GM06990 (cell line): ENCODE measurements around the gene FANCD2.

Experiments used
- DNase-seq: peaks from one replicate; pipeline ENCODE4 v3.0.0-alpha.2; 2011; ENCODE audit not compliant: insufficient read length; ENCODE audit errors: extremely low read depth
- H3K27me3 ChIP-seq: replicated peaks from 2 replicates; pipeline ENCODE4 v1.6.0; 2011; ENCODE audit warnings: low read length; ENCODE audit not compliant: control insufficient read depth, insufficient read depth
- H3K36me3 ChIP-seq: 2 replicates; pipeline ENCODE4 v1.5.1; 2011; ENCODE audit warnings: low read length; ENCODE audit not compliant: control insufficient read depth, insufficient read depth
- H3K4me3 ChIP-seq: replicated peaks from 2 replicates; pipeline ENCODE4 v1.5.1; 2011; ENCODE audit warnings: low read depth, mild to moderate bottlenecking, control low read depth, low read length
- TF ChIP-seq, protein P1 (sequence below): IDR thresholded peaks from 2 replicates; pipeline ENCODE4 v1.5.1; 2011; ENCODE audit warnings: low read length, control low read depth, mild to moderate bottlenecking, inconsistent platforms; ENCODE audit not compliant: insufficient read depth, poor library complexity, severe bottlenecking

FANCD2 gene

GRCh38 chr3:10108091-10108490, 81.9 kb downstream of the FANCD2 start, which contains the start of gene FANCD2OS:
TSS of gene FANCD2OS (minus strand) at chr3:10108255. CDS start at chr3:10104774, 3,481 bp downstream.
- Histone ChIP-seq H3K4me3 (no peak within 1 kb of the TSS), H3K27me3 (no peaks in the 10 kb centered on the region), H3K36me3 (no peaks in the 10 kb centered on the region; the same call in 1 of the 2 replicates)
- no peak for DNase-seq
- TF ChIP-seq, protein P1, sequence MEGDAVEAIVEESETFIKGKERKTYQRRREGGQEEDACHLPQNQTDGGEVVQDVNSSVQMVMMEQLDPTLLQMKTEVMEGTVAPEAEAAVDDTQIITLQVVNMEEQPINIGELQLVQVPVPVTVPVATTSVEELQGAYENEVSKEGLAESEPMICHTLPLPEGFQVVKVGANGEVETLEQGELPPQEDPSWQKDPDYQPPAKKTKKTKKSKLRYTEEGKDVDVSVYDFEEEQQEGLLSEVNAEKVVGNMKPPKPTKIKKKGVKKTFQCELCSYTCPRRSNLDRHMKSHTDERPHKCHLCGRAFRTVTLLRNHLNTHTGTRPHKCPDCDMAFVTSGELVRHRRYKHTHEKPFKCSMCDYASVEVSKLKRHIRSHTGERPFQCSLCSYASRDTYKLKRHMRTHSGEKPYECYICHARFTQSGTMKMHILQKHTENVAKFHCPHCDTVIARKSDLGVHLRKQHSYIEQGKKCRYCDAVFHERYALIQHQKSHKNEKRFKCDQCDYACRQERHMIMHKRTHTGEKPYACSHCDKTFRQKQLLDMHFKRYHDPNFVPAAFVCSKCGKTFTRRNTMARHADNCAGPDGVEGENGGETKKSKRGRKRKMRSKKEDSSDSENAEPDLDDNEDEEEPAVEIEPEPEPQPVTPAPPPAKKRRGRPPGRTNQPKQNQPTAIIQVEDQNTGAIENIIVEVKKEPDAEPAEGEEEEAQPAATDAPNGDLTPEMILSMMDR, result no peak

- no peaks in the 10 kb centered on the region for H3K27me3 ChIP-seq
- TF ChIP-seq, protein P1, result no peak
- DNase-seq, result peak; percentile 97
Measured at GRCh38 chr3:10115326-10116137, 89.3 kb downstream of the FANCD2 start, which contains the start of gene BRK1. TSS of gene BRK1 (plus strand) at chr3:10115675. CDS start at chr3:10115702, 27 bp downstream.

DNA sequence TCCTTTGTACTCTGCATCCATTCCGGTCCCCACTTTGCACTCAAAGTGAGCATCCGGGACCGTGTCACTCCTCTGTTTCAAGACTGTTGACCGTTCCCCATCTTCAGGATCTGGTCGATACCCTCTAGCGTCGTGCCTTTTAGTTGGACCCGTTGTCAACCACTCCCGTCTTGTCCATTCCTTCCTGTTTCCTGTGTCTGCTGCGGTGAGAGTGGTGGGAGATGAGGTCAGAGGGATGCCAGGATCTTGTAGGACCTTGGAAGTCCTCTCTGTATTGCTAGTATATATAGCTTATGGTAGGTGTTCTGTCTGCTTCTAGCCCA, 89.9 kb downstream of the FANCD2 start:
- no peaks in the 10 kb centered on the region; the same call in none of the 2 replicates for H3K36me3 ChIP-seq
- DNase-seq, result no peak
- H3K27me3 ChIP-seq, result no peaks in the 10 kb centered on the region
- peak overlapping the region; percentile 99 for H3K4me3 ChIP-seq
- TF ChIP-seq, protein P1, result no peak

More at GRCh38 chr3:10115326-10116137, 89.3 kb downstream of the FANCD2 start, which contains the start of gene BRK1:
- H3K36me3 ChIP-seq, result no peaks in the 10 kb centered on the region; the same call in none of the 2 replicates
- peak within 1 kb of the TSS; percentile 99 for H3K4me3 ChIP-seq

- Histone ChIP-seq H3K27me3 (no peaks in the 10 kb centered on the region), H3K4me3 (peak overlapping the region; percentile 99; the same call in 1 of the 2 replicates), H3K36me3 (no peaks in the 10 kb centered on the region; the same call in none of the 2 replicates)
- no peak for DNase-seq
- TF ChIP-seq, protein P1, result no peak
Measured at GRCh38 chr3:10116928-10117327, 90.7 kb downstream of the FANCD2 start.

DNA sequence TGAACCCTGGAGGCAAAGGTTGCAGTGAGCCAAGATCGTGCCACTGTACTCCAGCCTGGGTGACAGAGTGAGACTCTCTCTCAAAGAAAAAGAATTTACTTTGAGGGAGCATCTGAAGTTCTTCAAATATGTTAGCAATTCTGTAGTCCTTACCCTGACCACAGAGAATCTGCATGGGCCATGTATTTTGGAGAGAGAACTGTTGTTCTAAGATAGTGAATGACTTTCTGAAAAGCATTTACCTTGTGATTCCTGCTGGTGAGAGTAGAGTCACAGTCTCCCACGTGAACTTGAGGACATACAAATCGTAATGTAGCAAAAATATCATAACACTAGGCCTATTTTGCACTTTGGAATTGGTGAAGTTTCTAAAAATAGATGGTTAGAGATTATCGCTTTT, 93.1 kb downstream of the FANCD2 start:
- no peaks in the 10 kb centered on the region for H3K27me3 ChIP-seq
- no peaks in the 10 kb centered on the region; the same call in none of the 2 replicates for H3K36me3 ChIP-seq
- no peak overlapping the region for H3K4me3 ChIP-seq
- TF ChIP-seq, protein P1, result no peak
- DNase-seq, result no peak

GRCh38 chr3:10121064-10121463, 94.8 kb downstream of the FANCD2 start:
- DNase-seq, result no peak
- Histone ChIP-seq H3K4me3 (no peak overlapping the region), H3K27me3 (no peaks in the 10 kb centered on the region), H3K36me3 (peaks cover 6% of the 10 kb centered on the region)
- TF ChIP-seq, protein P1, result no peak
